HepG2 (cell line): ENCODE data around the gene CRTC2. TPM values are rescaled to one million over a fixed set of nuclear protein-coding genes. Genes with fewer than 3 reads are reported as not detected.

Source experiments
- ETV5 ChIP-seq: IDR thresholded peaks from 2 replicates; pipeline ENCODE4 v1.6.1; 2018; ENCODE audit warnings: missing biosample characterization, missing genetic modification reagents, inconsistent platforms, borderline replicate concordance
- HMG20A ChIP-seq: IDR thresholded peaks from 2 replicates; pipeline ENCODE4 v1.6.1; 2016; ENCODE audit warnings: borderline replicate concordance
- KDM1A ChIP-seq: IDR thresholded peaks from 2 replicates; pipeline ENCODE4 v1.6.1; 2016; ENCODE audit warnings: missing compliant biosample characterization
- KLF11 ChIP-seq: IDR thresholded peaks from 2 replicates; pipeline ENCODE4 v1.6.1; 2016; ENCODE audit warnings: missing compliant biosample characterization
- NFIB ChIP-seq: sonication (generic); formaldehyde crosslinking; IDR thresholded peaks from 2 replicates; pipeline ENCODE4 v1.9.0; 2021; ENCODE audit warnings: missing genetic modification reagents, mild to moderate bottlenecking, borderline replicate concordance
- NFYB ChIP-seq: sonication (generic); formaldehyde crosslinking; IDR thresholded peaks from 2 replicates; pipeline ENCODE4 v1.4.0; 2020; ENCODE audit warnings: missing genetic modification reagents
- RAD51 ChIP-seq: fragments of 450-650 bp; IDR thresholded peaks from 2 replicates; pipeline ENCODE4 v1.6.1; 2016; ENCODE audit warnings: borderline replicate concordance
- RFXAP ChIP-seq: sonication (generic); formaldehyde crosslinking; IDR thresholded peaks from 2 replicates; pipeline ENCODE4 v1.4.0; 2020; ENCODE audit warnings: missing genetic modification reagents, borderline replicate concordance
- STAG1 ChIP-seq: sonication (generic); formaldehyde crosslinking; IDR thresholded peaks from 2 replicates; pipeline ENCODE4 v1.4.0; 2020; ENCODE audit warnings: missing genetic modification reagents
- ZNF235 ChIP-seq: sonication (generic); formaldehyde crosslinking; IDR thresholded peaks from 2 replicates; pipeline ENCODE4 v1.8.1; 2023; ENCODE audit warnings: mild to moderate bottlenecking, missing genetic modification reagents, borderline replicate concordance
- ZNF256 ChIP-seq: sonication (generic); formaldehyde crosslinking; conservative IDR thresholded peaks from 2 replicates; pipeline ENCODE4 v1.4.0; 2020; ENCODE audit warnings: missing genetic modification reagents
- ZNF558 ChIP-seq: sonication (generic); formaldehyde crosslinking; IDR thresholded peaks from 2 replicates; pipeline ENCODE4 v1.9.0; 2022; ENCODE audit warnings: mild to moderate bottlenecking, missing genetic modification reagents, borderline replicate concordance
- ZNF615 ChIP-seq: sonication (generic); formaldehyde crosslinking; IDR thresholded peaks from 2 replicates; pipeline ENCODE4 v1.5.0; 2020; ENCODE audit warnings: mild to moderate bottlenecking, missing genetic modification reagents, borderline replicate concordance
- ZNF792 ChIP-seq: IDR thresholded peaks from 2 replicates; pipeline ENCODE4 v1.6.1; 2016
- polyA plus RNA-seq, 8 experiments: library from polyadenylated mRNA; depleted of rRNA in 3 of 8; stranded (reverse) in 7 of 8; unstranded in 1 of 8; fragments of >200 nt; fragmentation: Illumina TruSeq in 4 of 8; extraction: Trizol in 4 of 8; gene quantifications; 2 replicates each; pipeline versions ENCODE4 v1.2.1 to v1.2.3, GENCODE V29; 2011 to 2016; ENCODE audit warnings: low read depth in 4 of 8, missing spikeins in 1 of 8, mixed read lengths in 1 of 8; ENCODE audit not compliant: insufficient read depth in 1 of 8
- total RNA-seq, 5 experiments: library from RNA; depleted of rRNA; stranded (reverse); fragments of >200 nt; fragmentation: Illumina TruSeq; extraction: Trizol; gene quantifications; 2 replicates each; pipeline ENCODE4 v1.2.3, GENCODE V29; 2016; ENCODE audit warnings: low read depth in 1 of 5
- TF ChIP-seq, protein P1 (sequence below): sonication (generic); formaldehyde crosslinking; IDR thresholded peaks from 2 replicates; pipeline ENCODE4 v1.8.1; 2022; ENCODE audit warnings: low read depth, mild to moderate bottlenecking, missing genetic modification reagents
- TF ChIP-seq, protein P2 (sequence below): sonication (generic); formaldehyde crosslinking; IDR thresholded peaks from 2 replicates; pipeline ENCODE4 v1.4.0; 2020; ENCODE audit warnings: missing genetic modification reagents
- TF ChIP-seq, protein P3 (sequence below): sonication (generic); formaldehyde crosslinking; IDR thresholded peaks from 2 replicates; pipeline ENCODE4 v1.4.0; 2020; ENCODE audit warnings: missing genetic modification reagents, low read depth, mild to moderate bottlenecking, borderline replicate concordance
- TF ChIP-seq, protein P4 (sequence below): sonication (generic); formaldehyde crosslinking; IDR thresholded peaks from 2 replicates; pipeline ENCODE4 v1.5.1; 2020; ENCODE audit warnings: mild to moderate bottlenecking, missing genetic modification reagents, borderline replicate concordance
- TF ChIP-seq, protein P5 (sequence below): sonication (generic); formaldehyde crosslinking; IDR thresholded peaks from 2 replicates; pipeline ENCODE4 v1.8.1; 2023; ENCODE audit warnings: mild to moderate bottlenecking, missing genetic modification reagents
- TF ChIP-seq, protein P6 (sequence below): sonication (generic); formaldehyde crosslinking; IDR thresholded peaks from 2 replicates; pipeline ENCODE4 v1.4.0; 2020; ENCODE audit warnings: low read depth, mild to moderate bottlenecking, missing genetic modification reagents

The CRTC2 gene
- total and polyA plus RNA-seq, 2 of the 13 experiments (the other 11 are each of a cell fraction or from before 2014, with no cell fraction given), result 6.1 to 26.7 TPM

DNA sequence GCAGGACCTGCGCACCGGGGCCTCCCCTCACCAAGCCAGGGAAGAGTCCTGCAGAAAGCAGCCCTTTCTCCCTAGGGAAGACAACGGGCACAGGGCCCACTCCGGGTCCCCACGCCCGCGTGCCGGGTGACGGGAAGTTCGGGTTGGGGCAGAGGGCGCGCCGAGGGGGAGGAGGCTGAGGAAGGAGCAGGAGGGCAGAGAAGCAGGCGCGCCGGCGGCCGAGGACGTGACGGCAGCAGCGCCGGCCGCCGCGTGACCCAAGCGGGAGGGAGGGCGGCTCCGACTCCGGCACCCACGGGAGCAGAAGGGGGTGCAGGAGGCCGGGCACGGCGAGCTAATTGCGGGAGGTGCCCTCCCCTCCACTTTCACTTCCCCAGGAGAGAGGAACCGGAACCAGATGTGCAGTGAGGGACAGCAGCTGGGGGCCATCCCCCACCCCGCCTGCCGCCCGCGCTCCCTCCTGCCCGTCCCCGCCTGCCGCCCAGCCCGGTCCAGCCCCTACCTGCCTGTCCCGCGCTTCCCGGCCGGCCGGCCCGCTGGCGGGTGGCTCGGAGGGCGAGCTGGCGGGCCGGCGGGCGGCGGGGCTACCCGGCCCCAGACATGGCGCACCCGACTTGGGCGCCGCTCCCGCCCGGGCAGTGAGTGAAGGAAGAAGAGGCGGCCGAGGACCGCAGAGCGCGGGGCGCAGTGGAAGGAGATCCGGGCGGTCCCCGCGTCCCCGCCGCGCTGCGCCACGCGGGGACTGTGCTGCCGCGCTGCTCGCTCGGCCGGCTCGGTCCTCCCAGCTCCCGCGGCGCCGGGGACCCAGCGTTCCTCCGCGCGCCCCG lies 12.4 kb downstream of the CRTC2 start (continued):
- no peak for TF ChIP-seq NFIB
- no peak for TF ChIP-seq ZNF256
- no peak for TF ChIP-seq ZNF558 (CRISPR knock-in tag)
- no peak for TF ChIP-seq KDM1A (CRISPR knock-in tag)
- no peak for TF ChIP-seq HMG20A
- TF ChIP-seq, protein P1, sequence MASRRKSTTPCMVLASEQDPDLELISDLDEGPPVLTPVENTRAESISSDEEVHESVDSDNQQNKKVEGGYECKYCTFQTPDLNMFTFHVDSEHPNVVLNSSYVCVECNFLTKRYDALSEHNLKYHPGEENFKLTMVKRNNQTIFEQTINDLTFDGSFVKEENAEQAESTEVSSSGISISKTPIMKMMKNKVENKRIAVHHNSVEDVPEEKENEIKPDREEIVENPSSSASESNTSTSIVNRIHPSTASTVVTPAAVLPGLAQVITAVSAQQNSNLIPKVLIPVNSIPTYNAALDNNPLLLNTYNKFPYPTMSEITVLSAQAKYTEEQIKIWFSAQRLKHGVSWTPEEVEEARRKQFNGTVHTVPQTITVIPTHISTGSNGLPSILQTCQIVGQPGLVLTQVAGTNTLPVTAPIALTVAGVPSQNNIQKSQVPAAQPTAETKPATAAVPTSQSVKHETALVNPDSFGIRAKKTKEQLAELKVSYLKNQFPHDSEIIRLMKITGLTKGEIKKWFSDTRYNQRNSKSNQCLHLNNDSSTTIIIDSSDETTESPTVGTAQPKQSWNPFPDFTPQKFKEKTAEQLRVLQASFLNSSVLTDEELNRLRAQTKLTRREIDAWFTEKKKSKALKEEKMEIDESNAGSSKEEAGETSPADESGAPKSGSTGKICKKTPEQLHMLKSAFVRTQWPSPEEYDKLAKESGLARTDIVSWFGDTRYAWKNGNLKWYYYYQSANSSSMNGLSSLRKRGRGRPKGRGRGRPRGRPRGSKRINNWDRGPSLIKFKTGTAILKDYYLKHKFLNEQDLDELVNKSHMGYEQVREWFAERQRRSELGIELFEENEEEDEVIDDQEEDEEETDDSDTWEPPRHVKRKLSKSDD (CRISPR knock-in tag), result no peak
- no peak for TF ChIP-seq KLF11 (CRISPR knock-in tag)
- no peak for TF ChIP-seq ZNF615 (CRISPR knock-in tag)
- TF ChIP-seq NFYB (CRISPR knock-in tag), result no peak
- TF ChIP-seq STAG1 (CRISPR knock-in tag), result no peak
- TF ChIP-seq, protein P2, sequence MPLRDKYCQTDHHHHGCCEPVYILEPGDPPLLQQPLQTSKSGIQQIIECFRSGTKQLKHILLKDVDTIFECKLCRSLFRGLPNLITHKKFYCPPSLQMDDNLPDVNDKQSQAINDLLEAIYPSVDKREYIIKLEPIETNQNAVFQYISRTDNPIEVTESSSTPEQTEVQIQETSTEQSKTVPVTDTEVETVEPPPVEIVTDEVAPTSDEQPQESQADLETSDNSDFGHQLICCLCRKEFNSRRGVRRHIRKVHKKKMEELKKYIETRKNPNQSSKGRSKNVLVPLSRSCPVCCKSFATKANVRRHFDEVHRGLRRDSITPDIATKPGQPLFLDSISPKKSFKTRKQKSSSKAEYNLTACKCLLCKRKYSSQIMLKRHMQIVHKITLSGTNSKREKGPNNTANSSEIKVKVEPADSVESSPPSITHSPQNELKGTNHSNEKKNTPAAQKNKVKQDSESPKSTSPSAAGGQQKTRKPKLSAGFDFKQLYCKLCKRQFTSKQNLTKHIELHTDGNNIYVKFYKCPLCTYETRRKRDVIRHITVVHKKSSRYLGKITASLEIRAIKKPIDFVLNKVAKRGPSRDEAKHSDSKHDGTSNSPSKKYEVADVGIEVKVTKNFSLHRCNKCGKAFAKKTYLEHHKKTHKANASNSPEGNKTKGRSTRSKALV, result no peak
- TF ChIP-seq RAD51, result no peak
- TF ChIP-seq, protein P3, sequence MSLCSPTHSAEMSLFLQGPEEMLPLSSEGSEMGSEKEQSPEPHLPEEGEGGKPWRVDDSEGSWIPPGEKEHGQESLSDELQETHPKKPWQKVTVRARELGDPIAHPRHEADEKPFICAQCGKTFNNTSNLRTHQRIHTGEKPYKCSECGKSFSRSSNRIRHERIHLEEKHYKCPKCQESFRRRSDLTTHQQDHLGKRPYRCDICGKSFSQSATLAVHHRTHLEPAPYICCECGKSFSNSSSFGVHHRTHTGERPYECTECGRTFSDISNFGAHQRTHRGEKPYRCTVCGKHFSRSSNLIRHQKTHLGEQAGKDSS (CRISPR knock-in tag), result no peak
- TF ChIP-seq ETV5, result peak; percentile 33; the same call in 1 of the 2 replicates
- no peak for TF ChIP-seq RFXAP (CRISPR knock-in tag)
- TF ChIP-seq, protein P4, sequence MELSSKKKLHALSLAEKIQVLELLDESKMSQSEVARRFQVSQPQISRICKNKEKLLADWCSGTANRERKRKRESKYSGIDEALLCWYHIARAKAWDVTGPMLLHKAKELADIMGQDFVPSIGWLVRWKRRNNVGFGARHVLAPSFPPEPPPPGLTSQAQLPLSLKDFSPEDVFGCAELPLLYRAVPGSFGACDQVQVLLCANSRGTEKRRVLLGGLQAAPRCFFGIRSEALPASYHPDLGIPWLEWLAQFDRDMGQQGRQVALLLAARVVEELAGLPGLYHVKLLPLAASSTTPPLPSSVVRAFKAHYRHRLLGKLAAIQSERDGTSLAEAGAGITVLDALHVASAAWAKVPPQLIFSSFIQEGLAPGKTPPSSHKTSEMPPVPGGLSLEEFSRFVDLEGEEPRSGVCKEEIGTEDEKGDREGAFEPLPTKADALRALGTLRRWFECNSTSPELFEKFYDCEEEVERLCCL (CRISPR knock-in tag), result no peak
- TF ChIP-seq ZNF792 (CRISPR knock-in tag), result no peak
- TF ChIP-seq, protein P5, sequence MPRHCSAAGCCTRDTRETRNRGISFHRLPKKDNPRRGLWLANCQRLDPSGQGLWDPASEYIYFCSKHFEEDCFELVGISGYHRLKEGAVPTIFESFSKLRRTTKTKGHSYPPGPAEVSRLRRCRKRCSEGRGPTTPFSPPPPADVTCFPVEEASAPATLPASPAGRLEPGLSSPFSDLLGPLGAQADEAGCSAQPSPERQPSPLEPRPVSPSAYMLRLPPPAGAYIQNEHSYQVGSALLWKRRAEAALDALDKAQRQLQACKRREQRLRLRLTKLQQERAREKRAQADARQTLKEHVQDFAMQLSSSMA (CRISPR knock-in tag), result no peak
- TF ChIP-seq, protein P6, sequence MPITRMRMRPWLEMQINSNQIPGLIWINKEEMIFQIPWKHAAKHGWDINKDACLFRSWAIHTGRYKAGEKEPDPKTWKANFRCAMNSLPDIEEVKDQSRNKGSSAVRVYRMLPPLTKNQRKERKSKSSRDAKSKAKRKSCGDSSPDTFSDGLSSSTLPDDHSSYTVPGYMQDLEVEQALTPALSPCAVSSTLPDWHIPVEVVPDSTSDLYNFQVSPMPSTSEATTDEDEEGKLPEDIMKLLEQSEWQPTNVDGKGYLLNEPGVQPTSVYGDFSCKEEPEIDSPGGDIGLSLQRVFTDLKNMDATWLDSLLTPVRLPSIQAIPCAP, result no peak
- no peak for TF ChIP-seq ZNF235 (CRISPR knock-in tag)
